Neural cell (in vitro differentiated cells): ENCODE measurements around the gene PEAK1. TPM values are rescaled to one million over a fixed set of nuclear protein-coding genes. Genes with fewer than 3 reads are reported as not detected.

Experiments used
- H2AFZ ChIP-seq: fragments of 200-600, 300-800 bp; sonication (generic), shearing (Covaris generic); 2 replicates; pipeline ENCODE4 v1.6.0; 2014; ENCODE audit warnings: low read depth, mild to moderate bottlenecking, antibody characterized with exemption, low read length, moderate library complexity
- H3F3A ChIP-seq: fragments of 200-600 bp; shearing (Covaris generic); 2 replicates; pipeline ENCODE4 v1.6.1; 2016; ENCODE audit warnings: mild to moderate bottlenecking, moderate library complexity, mixed read lengths, antibody characterized with exemption, low read length; ENCODE audit not compliant: insufficient read depth, poor library complexity, severe bottlenecking
- H3K27ac ChIP-seq: fragments of 200-600, 300-800 bp; sonication (generic), shearing (Covaris generic); 2 replicates; pipeline ENCODE4 v1.5.1; 2014; ENCODE audit warnings: mild to moderate bottlenecking, low read length, moderate library complexity
- H3K27me3 ChIP-seq: fragments of 300-800, 200-600 bp; sonication (generic), shearing (Covaris generic); 2 replicates; pipeline ENCODE4 v1.6.0; 2014; ENCODE audit warnings: mild to moderate bottlenecking, low read depth, low read length, moderate library complexity; ENCODE audit not compliant: insufficient read depth
- H3K36me3 ChIP-seq: fragments of 300-800, 200-600 bp; sonication (generic), shearing (Covaris generic); 2 replicates; pipeline ENCODE4 v1.5.1; 2014; ENCODE audit warnings: mild to moderate bottlenecking, antibody characterized with exemption, low read length, moderate library complexity; ENCODE audit not compliant: insufficient read depth
- H3K4me2 ChIP-seq: fragments of 300-800, 200-600 bp; sonication (generic), shearing (Covaris generic); 2 replicates; pipeline ENCODE4 v1.6.0; 2014; ENCODE audit warnings: mild to moderate bottlenecking, low read length
- H3K4me3 ChIP-seq: fragments of 300-800, 200-600 bp; sonication (generic), shearing (Covaris generic); 2 replicates; pipeline ENCODE4 v1.5.1; 2014; ENCODE audit warnings: mild to moderate bottlenecking, low read length, moderate library complexity
- H3K79me2 ChIP-seq: fragments of 200-600 bp; shearing (Covaris generic); replicated peaks from 2 replicates; pipeline ENCODE4 v1.6.0; 2014; ENCODE audit warnings: mild to moderate bottlenecking, low read length, moderate library complexity; ENCODE audit not compliant: insufficient read depth
- H3K9ac ChIP-seq: fragments of 300-800, 200-600 bp; sonication (generic), shearing (Covaris generic); 2 replicates; pipeline ENCODE4 v1.6.1; 2016; ENCODE audit warnings: mild to moderate bottlenecking, low read length, mixed read lengths
- H3K9me2 ChIP-seq: fragments of 200-600 bp; shearing (Covaris generic); 2 replicates; pipeline ENCODE4 v1.6.1; 2016; ENCODE audit warnings: mild to moderate bottlenecking, low read length, mixed read lengths; ENCODE audit not compliant: insufficient read depth
- H3K9me3 ChIP-seq: fragments of 200-600, 300-800 bp; sonication (generic), shearing (Covaris generic); 2 replicates; pipeline ENCODE4 v1.6.1; 2016; ENCODE audit warnings: mild to moderate bottlenecking, mixed run types, low read length, moderate library complexity, mixed read lengths
- H4K20me1 ChIP-seq: fragments of 200-600 bp; shearing (Covaris generic); 2 replicates; pipeline ENCODE4 v1.6.1; 2016; ENCODE audit warnings: mild to moderate bottlenecking, mixed run types; ENCODE audit not compliant: insufficient read depth
- EP300 ChIP-seq: fragments of 450-650 bp; conservative IDR thresholded peaks from 2 replicates; pipeline ENCODE4 v1.6.1; 2014; ENCODE audit warnings: antibody characterized with exemption, mild to moderate bottlenecking, moderate library complexity; ENCODE audit not compliant: poor library complexity, severe bottlenecking
- EZH2 ChIP-seq: fragments of 200-600, 300-800 bp; shearing (Covaris generic), sonication (generic); IDR thresholded peaks from 2 replicates; pipeline ENCODE4 v1.6.1; 2014; ENCODE audit warnings: antibody characterized with exemption, low read length, borderline replicate concordance, mild to moderate bottlenecking; ENCODE audit not compliant: insufficient read depth, poor library complexity, severe bottlenecking
- MXI1 ChIP-seq: fragments of 450-650 bp; conservative IDR thresholded peaks from 2 replicates; pipeline ENCODE4 v1.6.1; 2014; ENCODE audit warnings: antibody characterized with exemption, mild to moderate bottlenecking; ENCODE audit not compliant: poor library complexity, severe bottlenecking
- POLR2AphosphoS5 ChIP-seq: IDR thresholded peaks from 2 replicates; pipeline ENCODE4 v1.6.1; 2012
- RAD21 ChIP-seq: fragments of 450-650 bp; conservative IDR thresholded peaks from 2 replicates; pipeline ENCODE4 v1.6.1; 2014; ENCODE audit warnings: antibody characterized with exemption, mild to moderate bottlenecking, moderate library complexity
- REST ChIP-seq: IDR thresholded peaks from 2 replicates; pipeline ENCODE4 v1.6.1; 2012; ENCODE audit warnings: borderline replicate concordance
- SMC3 ChIP-seq: fragments of 450-650 bp; conservative IDR thresholded peaks from 2 replicates; pipeline ENCODE4 v1.6.1; 2014; ENCODE audit warnings: antibody characterized with exemption, mild to moderate bottlenecking, moderate library complexity; ENCODE audit not compliant: poor library complexity
- TAF1 ChIP-seq: IDR thresholded peaks from 2 replicates; pipeline ENCODE4 v1.6.1; 2012; ENCODE audit warnings: low read depth
- polyA plus RNA-seq: library from polyadenylated mRNA; depleted of rRNA; stranded (reverse); fragments of >200 nt; gene quantifications from 2 replicates; pipeline ENCODE4 v1.2.3, GENCODE V29; 2014
- TF ChIP-seq, protein P1 (sequence below): fragments of 450-650 bp; IDR thresholded peaks from 2 replicates; pipeline ENCODE4 v1.5.1; 2014; ENCODE audit warnings: antibody characterized with exemption, mild to moderate bottlenecking, moderate library complexity; ENCODE audit not compliant: poor library complexity, severe bottlenecking

Gene PEAK1
- polyA plus RNA-seq, 1 donor from 2014 or later, result 5.8 TPM

- no peaks in the 10 kb centered on the region for H3K27me3 ChIP-seq
- no peaks in the 10 kb centered on the region for H3K9me2 ChIP-seq
- H3K9me3 ChIP-seq, result peaks cover 3% of the 10 kb centered on the region
- H2AFZ ChIP-seq, result no peak overlapping the region
- H4K20me1 ChIP-seq, result no peaks in the 10 kb centered on the region
- no peak overlapping the region for H3K9ac ChIP-seq
- no peaks in the 10 kb centered on the region for H3K36me3 ChIP-seq
- no peak overlapping the region for H3K4me2 ChIP-seq
- no peak for TF ChIP-seq EZH2
- no peak for TF ChIP-seq MXI1
- no peak for TF ChIP-seq TAF1
- no peak for TF ChIP-seq EP300
- no peak for TF ChIP-seq REST
- TF ChIP-seq, protein P1, sequence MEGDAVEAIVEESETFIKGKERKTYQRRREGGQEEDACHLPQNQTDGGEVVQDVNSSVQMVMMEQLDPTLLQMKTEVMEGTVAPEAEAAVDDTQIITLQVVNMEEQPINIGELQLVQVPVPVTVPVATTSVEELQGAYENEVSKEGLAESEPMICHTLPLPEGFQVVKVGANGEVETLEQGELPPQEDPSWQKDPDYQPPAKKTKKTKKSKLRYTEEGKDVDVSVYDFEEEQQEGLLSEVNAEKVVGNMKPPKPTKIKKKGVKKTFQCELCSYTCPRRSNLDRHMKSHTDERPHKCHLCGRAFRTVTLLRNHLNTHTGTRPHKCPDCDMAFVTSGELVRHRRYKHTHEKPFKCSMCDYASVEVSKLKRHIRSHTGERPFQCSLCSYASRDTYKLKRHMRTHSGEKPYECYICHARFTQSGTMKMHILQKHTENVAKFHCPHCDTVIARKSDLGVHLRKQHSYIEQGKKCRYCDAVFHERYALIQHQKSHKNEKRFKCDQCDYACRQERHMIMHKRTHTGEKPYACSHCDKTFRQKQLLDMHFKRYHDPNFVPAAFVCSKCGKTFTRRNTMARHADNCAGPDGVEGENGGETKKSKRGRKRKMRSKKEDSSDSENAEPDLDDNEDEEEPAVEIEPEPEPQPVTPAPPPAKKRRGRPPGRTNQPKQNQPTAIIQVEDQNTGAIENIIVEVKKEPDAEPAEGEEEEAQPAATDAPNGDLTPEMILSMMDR, result no peak
- TF ChIP-seq POLR2AphosphoS5, result no peak
- no peak for TF ChIP-seq RAD21
- no peak for TF ChIP-seq SMC3
- H3K4me3 ChIP-seq, result no peak overlapping the region
- H3K79me2 ChIP-seq, result no peaks in the 10 kb centered on the region
- no peak overlapping the region for H3K27ac ChIP-seq
- H3F3A ChIP-seq, result no peaks in the 10 kb centered on the region
These were observed 179.9 kb downstream of the PEAK1 start for GRCh38 chr15:77239882-77240608.

DNA sequence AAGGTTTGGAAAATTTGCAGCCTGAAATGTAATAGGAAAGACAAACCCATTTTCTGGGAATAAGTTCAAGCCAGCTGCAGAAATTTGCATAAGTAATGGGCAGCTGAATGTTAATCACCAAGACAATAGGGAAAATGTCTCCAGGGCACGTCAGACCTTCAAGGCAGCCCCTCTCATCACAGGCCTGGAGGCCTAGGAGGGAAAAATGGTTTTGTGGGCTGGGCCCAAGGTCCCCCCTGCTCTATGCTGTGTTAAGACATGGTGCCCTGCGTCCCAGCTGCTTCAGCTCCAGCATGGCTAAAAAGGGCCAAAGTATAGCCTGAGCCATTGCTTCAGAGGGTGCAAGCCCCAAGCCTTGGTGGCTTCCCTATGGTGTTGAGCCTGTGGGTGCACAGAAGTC, 184.3 kb downstream of the PEAK1 start:
- no peak for TF ChIP-seq MXI1
- no peak for TF ChIP-seq REST
- no peak for TF ChIP-seq SMC3
- TF ChIP-seq POLR2AphosphoS5, result no peak
- no peak for TF ChIP-seq RAD21
- TF ChIP-seq, protein P1, result no peak
- TF ChIP-seq EZH2, result no peak
- TF ChIP-seq TAF1, result no peak
- no peak for TF ChIP-seq EP300
- H3K27me3 ChIP-seq, result no peaks in the 10 kb centered on the region
- H3K9me3 ChIP-seq, result peaks cover 3% of the 10 kb centered on the region
- H4K20me1 ChIP-seq, result no peaks in the 10 kb centered on the region
- no peaks in the 10 kb centered on the region for H3K9me2 ChIP-seq
- no peaks in the 10 kb centered on the region for H3K36me3 ChIP-seq
- no peaks in the 10 kb centered on the region for H3F3A ChIP-seq
- H3K9ac ChIP-seq, result no peak overlapping the region
- no peak overlapping the region for H3K4me3 ChIP-seq
- no peak overlapping the region for H3K27ac ChIP-seq
- no peaks in the 10 kb centered on the region for H3K79me2 ChIP-seq
- no peak overlapping the region for H3K4me2 ChIP-seq
- H2AFZ ChIP-seq, result no peak overlapping the region
